Measurements from ENCODE around the gene SLAIN1.

- TF ChIP-seq CTCF (IDR thresholded peaks at IDR 0.05; ENCODE audit: extremely low read depth in 1 of 2, insufficient read depth in 1 of 2, low read depth in 1 of 2, low read length in 2 of 2) (no peak), POLR2A (IDR thresholded peaks at IDR 0.05; ENCODE audit: low read depth, low read length) (no peak), POLR2AphosphoS5 (IDR thresholded peaks at IDR 0.05; ENCODE audit: insufficient read depth, low read depth, low read length) (no peak), EZH2 (IDR thresholded peaks at IDR 0.05; ENCODE audit: borderline replicate concordance, low read depth, low read length, severe bottlenecking) (no peak), MAX (IDR thresholded peaks at IDR 0.05; ENCODE audit: insufficient read depth, insufficient read length) (no peak), GATA2 (IDR thresholded peaks at IDR 0.05; ENCODE audit: insufficient read depth, insufficient read length, low read depth, low read length) (no peak), FOS (IDR thresholded peaks at IDR 0.05; ENCODE audit: borderline replicate concordance, insufficient read depth, low read length) (no peak), MYC (IDR thresholded peaks at IDR 0.05; ENCODE audit: low read depth, low read length) (no peak)
Measured at GRCh38 chr13:77696879-77697216, 639 bp upstream of the SLAIN1 start.
